HG03460 (cell line): ENCODE results near the gene TPSB2.
"Not testable (repeated sequence)": the region's sequence is repeated elsewhere in the genome, so short reads cannot be mapped to it uniquely, and the experiment has no call there.

Experiments used
- ATAC-seq: cut with Tn5 transposase; IDR thresholded peaks from one replicate; pipeline ENCODE4 v1.9.1; 2021; ENCODE audit not compliant: unreplicated experiment

Gene TPSB2

DNA sequence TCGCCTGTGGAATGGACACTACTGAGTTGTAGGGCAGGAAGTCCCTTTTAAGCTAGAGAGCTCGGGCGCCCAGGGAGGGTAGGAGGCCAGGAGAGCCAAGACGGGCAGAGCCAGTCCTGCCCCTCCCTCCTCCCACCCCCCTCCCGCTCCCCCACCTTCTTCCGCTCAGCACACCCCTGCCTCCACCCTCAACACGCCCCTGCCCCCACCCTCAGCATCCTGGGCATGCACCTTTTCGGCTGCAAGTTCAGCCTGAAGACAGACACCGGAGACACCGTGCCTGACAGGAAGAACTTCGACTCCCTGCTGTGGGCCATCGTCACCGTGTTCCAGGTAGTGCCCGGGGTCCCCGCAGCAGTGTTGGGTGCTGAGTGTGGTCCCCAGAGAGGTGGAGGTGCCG lies 23.2 kb downstream of the TPSB2 start:
- no peak for ATAC-seq

DNA sequence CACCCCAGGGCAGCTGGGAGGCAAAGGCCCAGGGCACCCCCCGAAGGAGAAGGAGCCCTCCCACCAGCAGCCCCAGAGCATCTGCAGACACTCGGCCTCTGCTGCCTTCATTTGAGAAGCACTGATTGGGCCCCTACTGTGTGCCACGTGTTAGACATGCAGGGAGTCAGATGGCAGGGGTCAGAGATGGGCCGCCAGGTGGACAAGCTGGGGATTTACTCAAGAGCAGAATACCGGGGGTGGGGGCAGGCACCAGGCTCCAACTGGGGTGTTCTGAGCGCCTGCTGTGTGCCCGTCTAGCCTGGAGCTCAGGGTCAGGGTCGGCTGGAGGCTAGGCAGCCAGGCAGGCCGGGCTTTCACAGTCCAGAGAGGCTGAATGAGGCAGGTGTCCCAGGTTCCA lies 23.7 kb downstream of the TPSB2 start:
- ATAC-seq: no peak

DNA sequence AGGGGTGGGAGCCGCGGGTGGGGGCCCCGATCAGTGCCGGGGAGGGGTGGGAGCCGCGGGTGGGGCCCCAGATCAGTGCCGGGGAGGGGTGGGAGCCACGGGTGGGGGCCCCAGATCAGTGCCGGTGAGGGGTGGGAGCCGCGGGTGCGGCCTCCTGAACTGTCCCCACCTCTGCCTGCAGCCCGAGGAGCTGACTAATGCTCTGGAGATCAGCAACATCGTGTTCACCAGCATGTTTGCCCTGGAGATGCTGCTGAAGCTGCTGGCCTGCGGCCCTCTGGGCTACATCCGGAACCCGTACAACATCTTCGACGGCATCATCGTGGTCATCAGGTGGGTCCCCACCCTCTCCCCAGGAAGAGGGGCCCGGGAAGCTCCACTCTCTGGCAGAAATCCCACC lies 25.1 kb downstream of the TPSB2 start:
- no peak for ATAC-seq

DNA sequence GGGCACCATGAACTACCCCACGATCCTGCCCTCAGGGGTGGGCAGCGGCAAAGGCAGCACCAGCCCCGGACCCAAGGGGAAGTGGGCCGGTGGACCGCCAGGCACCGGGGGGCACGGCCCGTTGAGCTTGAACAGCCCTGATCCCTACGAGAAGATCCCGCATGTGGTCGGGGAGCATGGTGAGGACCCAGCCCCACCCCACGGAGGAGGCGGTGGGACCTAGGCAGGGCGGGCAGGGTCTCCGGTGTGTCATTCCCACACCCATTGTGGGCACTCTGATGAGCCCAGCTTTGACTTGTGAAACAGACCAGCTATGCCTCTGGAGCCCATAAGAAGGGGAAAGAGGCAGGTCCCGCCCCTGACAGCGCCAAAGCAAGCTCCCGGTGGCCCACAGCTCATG lies 27.7 kb downstream of the TPSB2 start:
- ATAC-seq: no peak

DNA sequence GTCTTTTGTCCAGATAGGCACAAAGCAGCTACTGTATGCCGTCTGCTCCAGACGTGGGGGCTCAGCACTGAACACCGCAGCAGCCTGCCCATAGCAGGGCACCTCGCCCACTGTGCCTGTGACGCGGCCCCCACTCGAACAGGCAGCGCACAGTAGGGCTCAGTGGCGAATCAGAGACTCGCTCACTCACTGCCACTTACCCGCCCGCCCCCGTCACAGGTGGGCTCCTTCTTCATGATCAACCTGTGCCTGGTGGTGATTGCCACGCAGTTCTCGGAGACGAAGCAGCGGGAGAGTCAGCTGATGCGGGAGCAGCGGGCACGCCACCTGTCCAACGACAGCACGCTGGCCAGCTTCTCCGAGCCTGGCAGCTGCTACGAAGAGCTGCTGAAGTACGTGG lies 28.5 kb downstream of the TPSB2 start:
- ATAC-seq: no peak

DNA sequence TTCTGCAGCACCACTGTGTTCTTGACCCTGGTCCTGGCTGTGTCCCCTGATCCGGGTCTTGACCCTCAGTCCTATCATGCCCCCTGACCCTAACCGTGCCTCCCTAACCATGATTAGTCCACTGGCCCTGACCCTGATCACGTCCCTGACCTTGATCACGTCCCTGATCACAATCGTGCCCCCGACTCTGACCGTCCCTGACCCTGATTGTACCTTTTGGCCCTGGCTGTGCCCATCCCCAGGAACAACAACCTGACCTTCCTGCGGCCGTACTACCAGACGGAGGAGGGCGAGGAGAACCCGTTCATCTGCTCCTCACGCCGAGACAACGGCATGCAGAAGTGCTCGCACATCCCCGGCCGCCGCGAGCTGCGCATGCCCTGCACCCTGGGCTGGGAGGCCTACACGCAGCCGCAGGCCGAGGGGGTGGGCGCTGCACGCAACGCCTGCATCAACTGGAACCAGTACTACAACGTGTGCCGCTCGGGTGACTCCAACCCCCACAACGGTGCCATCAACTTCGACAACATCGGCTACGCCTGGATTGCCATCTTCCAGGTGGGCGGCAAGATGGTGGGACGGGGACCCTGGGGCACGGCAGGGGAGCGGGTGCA lies 29.9 kb downstream of the TPSB2 start:
- no peak for ATAC-seq

DNA sequence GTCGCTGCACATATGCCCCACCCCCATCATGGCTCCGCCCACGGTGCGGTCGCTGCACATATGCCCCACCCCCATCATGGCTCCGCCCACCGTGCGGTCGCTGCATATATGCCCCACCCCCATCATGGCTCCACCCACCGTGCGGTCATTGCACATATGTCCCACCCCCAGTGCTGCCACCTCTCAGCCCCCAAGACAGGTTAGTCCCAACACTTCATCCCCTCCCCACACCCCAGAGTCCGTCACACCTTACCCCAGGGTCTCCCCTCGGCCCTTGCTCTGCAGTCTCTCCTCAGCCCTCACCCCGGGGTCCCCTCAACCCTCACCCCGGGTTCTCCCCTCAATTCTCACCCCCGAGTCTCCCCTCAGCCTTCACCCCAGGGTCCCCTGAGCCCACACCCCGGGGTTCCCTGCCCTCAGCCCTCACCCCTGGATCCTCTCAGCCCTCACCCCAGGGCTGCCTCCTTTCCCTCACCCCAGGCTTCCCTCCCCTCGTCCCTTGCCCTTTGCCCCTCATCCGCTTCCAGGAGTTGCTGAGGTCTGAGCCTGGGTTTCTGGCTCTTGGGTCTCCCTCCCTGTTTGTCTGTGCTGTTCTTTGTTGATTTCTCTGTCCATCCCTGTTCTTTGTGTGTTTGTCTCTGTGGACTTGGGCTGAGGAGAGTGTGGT lies 30.5 kb downstream of the TPSB2 start:
- ATAC-seq: no peak

DNA sequence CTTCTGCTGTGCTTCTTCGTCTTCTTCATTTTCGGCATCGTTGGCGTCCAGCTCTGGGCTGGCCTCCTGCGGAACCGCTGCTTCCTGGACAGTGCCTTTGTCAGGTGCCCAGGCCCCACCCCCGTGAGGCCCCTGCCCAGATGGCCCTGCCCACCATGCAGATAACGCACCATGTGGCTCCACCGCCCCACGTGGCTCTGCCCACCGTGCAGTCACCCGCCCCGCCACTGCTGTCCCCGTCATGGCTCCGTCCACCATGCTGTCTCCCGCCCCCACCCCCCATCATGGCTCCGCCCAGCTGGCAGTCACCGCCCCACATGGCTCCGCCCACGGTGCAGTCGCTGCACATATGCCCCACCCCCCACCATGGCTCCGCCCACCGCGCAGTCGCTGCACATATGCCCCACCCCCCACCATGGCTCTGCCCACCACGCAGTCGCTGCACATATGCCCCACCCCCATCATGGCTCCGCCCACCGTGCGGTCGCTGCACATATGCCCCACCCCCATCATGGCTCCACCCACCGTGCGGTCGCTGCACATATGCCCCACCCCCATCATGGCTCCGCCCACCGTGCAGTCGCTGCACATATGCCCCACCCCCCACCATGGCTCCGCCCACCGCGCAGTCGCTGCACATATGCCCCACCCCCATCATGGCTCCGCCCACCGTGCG lies 31.2 kb downstream of the TPSB2 start:
- not testable (repeated sequence) for ATAC-seq

DNA sequence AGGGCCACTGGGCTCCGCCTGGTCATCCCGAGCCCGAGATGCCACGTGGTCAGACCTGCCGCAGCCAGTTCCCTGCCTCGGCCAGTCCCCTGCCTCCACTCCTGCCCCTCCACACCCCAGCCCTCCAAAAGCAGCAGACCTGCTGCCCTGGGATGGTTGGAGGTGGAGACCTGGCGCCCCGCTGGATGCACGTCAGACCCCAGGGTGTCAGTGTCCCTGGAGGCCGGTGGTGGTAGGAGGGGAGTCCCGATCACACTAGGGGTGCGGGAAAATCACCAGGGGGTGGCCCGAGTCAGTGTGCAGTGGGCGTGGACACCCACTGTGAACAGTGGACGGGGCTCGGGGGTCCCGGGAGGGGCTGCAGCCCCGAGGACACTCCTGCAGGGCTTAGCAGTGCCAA lies 31.8 kb downstream of the TPSB2 start:
- no peak for ATAC-seq

DNA sequence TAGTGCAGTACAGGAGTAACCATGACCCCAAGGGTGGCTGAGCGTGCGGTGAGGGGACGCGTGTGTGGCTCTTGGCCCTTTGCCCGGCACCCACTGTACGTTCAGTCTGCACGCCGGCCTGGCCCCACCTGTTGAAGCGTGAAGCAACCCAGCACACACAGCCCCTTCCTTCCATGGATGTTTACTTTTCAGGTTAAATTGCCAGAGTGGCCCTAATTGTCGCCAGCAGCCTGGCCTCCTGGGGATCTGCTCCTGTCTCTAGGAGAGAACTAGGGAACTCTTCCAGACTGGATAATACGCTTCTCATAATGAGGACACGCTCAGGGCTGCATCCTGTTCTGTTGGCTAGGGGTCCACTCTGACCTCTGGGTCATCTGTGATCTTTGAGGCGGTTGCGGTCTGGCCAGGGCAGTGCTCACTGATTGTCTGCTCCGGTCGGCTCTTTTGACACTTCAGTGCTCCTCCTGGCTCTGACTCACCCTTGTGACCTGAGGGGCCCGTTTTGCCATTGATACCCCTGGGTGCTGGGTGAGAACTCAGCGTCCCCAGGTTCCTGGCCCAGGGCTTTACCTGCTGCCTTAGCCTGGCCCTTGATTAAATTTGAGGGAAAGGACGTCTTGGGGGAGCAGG lies 32.6 kb downstream of the TPSB2 start:
- no peak for ATAC-seq

DNA sequence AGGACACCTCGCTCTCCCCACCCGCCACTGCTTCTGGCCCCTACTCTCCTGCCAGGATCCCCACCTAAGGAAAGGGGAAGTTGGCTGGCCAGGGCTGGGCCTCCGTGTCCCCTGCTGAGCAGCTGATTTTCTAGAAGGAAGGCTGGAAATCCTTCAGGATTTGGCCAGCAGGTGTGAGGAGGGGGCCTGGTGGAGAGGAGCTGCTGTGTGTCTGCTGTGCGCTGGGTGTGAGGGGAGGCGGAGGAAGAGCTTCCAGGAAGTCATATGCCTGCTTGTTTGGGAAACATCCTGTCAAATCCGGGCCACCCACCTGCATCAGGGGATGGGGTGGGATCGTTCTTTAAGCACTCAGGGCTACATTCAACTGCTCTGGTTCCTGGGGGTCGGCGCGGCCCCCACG lies 33.5 kb downstream of the TPSB2 start:
- no peak for ATAC-seq

DNA sequence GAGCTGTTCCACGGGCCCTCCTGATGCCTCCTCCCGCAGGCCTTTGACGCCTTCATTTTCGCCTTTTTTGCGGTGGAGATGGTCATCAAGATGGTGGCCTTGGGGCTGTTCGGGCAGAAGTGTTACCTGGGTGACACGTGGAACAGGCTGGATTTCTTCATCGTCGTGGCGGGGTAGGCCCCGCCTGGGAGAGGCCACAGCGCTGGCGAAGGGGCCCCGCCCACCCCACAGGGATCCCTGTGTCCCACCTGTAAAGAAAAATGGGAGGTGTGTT lies 34.7 kb downstream of the TPSB2 start:
- ATAC-seq: no peak

DNA sequence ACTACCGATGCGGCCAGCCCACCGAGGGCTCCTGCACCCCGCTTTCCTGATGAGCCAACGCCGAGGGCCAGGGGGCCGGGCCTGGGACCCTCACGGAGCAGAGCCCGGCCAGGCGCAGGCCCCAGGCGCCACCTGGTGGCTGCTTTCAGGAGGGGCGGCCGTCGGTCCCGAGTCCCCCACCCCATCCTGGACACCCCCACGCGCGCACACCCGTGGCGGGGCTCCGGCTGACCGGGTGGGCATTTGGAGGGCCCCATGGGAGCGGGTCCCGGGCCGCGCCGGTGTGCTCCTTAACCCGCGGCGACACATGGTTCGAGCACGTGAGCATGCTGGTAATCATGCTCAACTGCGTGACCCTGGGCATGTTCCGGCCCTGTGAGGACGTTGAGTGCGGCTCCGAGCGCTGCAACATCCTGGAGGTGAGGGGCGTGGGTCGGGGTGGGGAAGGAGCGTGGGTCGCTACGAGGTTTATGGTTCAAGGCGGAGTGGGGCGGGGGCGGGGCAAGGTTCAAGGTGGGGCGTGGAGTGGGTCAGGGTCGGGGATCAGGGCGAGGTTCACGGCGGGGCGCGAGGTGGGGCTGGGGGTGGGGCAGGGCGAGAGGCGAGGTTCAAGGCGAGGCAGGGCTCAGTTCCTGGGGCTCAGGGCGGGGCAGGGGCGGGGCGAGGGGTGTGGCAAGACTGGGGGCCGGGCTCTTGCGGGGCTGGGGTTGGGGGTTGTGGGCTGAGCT lies 35.2 kb downstream of the TPSB2 start:
- no peak for ATAC-seq

DNA sequence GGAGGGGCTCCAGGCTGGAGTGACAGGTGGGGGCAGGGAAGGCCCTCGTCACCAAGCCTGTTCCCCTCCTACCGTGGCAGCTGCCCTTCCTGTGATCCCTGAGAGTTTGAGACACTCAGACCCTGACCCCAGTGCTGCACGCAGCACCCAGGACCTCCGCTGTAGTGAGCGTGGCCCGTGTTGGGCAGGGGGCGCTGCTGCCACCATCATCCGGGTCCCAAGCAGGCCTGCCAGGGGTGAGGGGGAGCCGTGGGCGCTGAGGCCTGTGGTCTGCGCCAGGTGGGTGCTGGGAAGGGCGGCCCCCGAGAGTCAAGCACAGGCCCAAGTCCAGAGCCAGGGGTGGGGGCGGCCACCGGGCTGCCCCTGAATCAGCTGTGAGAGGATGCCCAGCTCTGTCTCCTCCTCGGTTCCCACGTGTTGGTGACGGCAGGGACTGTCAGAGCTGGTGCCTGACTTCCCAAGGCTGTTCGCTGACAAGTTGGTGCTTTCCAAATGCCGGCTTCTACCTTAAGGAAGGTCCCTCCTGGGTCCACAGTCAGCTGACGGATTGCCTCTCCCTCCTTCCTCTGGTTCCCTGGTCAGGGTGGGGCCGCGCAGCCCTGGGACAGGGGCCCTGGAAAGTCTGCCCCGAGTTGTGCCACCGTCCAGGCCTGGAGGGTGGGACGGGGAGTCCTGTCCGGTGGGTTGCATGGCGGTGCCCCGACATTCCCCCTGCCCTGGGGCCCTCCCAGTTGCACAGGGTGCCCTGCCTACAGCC lies 36.0 kb downstream of the TPSB2 start:
- no peak for ATAC-seq

DNA sequence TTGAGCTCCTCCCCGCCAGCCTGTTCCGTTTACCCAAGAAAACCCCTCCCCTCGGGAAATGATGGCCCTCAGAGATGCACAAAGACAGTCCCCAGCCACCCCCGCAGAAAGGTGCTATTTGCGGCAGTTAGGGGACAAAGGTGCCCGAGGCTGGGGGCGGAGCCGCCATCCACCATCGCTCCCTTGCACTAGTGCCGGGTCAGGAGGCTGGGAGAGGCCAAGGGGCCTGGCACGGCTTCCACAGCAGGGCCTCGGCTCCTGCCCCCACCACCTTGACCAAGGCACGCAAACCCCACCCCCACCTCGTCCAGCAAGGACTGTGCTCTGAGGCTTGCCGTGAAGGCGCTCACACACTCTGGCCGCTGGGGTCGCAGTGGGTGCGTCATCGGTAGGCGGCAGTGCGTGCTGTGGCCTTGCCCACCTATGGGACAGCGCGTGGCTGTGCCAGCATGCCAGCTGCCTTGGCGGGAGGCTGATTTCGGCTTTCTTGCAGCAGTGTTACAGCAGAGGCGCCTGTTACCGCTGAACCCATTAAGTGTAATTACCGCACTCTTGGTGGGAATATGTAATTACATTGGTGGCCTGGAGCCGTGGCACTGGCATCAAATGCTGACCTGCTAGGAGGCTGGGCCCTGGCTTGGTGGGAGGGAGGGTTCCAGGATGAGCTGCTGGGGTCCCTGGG lies 36.7 kb downstream of the TPSB2 start:
- no peak for ATAC-seq

DNA sequence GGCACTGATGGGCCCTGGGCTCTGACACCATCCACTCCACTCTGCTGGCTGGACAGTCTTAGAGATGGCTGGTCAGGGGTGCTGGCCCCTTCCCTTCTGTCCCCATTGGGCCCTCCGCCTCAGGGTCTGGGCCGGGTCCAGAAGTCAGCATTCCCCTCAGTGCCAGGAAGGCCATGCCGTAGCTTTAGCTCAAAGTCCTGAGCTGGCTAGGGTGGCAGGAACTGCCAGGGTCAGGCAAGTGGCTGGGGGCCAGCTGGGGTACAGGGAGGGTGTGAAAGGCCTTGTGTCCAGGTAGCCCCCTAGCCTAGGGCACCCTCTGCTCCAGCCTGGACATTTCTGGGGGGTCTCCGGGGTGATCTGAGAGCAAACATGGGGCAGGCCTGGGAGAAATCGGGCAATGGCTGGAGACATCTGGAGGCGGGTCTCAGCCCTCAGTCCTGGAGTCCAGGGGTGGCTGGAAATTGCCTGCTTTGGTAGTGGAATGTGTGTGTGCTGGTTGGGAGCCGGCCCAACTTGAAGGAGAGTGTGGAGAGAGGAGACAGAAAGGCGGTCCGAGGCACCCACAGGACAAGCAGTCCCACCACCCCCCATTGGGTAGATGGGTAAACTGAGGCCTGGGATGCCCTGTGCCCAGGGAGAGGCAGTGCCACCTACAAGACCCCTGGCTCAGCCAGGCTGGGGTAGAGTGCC lies 37.5 kb downstream of the TPSB2 start:
- ATAC-seq: no peak

DNA sequence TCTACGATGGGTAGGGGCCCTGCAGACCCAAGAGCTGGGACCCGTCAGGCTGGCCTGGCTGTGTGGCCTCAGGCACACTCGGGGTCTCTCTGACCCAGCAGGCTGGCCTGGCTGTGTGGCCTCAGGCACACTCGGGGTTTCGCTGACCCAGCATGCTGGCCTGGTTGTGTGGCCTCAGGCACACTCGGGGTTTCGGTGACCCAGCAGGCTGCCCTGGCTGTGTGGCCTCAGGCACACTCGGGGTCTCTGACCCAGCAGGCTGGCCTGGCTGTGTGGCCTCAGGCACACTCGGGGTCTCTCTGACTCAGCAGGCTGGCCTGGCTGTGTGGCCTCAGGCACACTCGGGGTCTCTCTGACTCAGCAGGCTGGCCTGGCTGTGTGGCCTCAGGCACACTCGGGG lies 39.2 kb downstream of the TPSB2 start:
- not testable (repeated sequence) for ATAC-seq

DNA sequence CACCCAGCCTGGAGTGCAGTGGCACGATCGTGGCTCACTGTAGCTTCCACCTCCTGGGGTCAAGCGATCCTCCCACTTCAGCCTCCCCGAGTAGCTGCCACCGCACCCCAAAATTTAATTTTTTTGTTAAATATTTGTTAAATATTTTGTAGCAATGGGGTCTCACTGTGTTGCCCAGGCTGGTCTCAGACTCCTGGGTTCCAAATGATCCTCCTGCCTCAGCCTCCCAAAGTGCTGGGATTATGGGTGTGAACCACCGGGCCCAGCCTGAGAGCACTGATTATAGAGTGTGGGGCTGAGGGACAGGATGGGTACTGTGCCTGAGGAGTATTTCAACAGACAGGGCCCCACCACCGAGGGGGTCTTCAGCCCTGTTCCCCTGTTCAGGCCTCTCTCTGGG lies 40.5 kb downstream of the TPSB2 start:
- ATAC-seq: no peak

DNA sequence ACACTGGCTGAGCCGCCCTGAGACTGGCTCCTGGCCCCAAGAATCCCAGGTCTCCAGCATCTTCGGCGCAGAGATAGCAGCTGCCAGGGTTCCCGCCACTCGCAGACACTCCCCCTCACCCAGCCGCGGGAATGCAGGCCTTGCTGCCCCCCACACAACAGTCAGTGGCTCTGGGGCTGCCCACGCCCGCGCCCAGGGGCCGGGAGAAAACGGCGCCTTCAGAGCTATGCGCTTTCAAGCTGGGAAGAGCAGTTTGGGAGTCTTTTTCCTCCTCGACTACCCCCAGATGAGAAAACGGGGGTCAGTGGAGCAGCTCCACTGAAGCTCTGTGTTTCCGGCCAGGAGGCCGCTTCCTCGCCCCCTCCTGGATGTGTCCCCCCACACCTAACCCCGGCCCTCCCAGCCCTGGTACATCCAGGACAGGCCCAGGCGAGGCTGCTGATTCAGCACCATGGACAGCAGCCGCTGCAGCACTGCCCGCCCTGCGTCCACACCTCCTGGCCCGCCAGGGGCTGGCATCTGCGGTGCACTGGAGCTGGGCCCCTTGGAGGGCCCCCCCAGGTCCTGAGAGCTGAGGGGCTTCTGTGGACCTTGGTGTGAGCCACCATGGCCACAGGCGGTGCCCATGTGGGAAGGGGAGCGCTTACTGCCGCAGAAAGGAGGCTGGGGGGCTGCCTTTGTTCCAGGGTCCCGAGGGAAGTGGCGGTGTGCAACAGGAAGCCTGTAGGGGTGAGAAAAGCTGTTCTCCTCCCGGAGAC lies 41.4 kb downstream of the TPSB2 start:
- no peak for ATAC-seq
